ENCODE data around the gene PACRG. TPM values are rescaled to one million over a fixed set of nuclear protein-coding genes. Genes with fewer than 3 reads are reported as not detected.

PACRG gene
- total and polyA plus RNA-seq, 2 of the 8 experiments (the other 6 are each of a cell fraction or from before 2014, with no cell fraction given): 0.44 to 0.54 TPM

- TF ChIP-seq CHD7 (IDR thresholded peaks at IDR 0.05; ENCODE audit: insufficient replicate concordance, low read length): no peak
- TF ChIP-seq SIN3A (conservative IDR thresholded peaks at IDR 0.05 in 1 of 2, IDR thresholded peaks at IDR 0.05 in 1 of 2; ENCODE audit: low read depth in 1 of 2, low read length in 2 of 2): no peak
- TF ChIP-seq GTF2F1 (IDR thresholded peaks at IDR 0.05; ENCODE audit: borderline replicate concordance, low read depth, low read length): no peak
- no peak for TF ChIP-seq NRF1 (IDR thresholded peaks at IDR 0.05; ENCODE audit: low read depth, low read length)
- TF ChIP-seq RFX5 (IDR thresholded peaks at IDR 0.05; ENCODE audit: borderline replicate concordance, low read depth, low read length): no peak
- TF ChIP-seq EP300 (IDR thresholded peaks at IDR 0.05; ENCODE audit: borderline replicate concordance in 1 of 2, low read depth in 2 of 2, low read length in 2 of 2): no peak
Observed at GRCh38 chr6:162821102-162821501, 93.3 kb downstream of the PACRG start (continued).
